ENCODE data around the gene SMYD3.

SMYD3 gene

DNA sequence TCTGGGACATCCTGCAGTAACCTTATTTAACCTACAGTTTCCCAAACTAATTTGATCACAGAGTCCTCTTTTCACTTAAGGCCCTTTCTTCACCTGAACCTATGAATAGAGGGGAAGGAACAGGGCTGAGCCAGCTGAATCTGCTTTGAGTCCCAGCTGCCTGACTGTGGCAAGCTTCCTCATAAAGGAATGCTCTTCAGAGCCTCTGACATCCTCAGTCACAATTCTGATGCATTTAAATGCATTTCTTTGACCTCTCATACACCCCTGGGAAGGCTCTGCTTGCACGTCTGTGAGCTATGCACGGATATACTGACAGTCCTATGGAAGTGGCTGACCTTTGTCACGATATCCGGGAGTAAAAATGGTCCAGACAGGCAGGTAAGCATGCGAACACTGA, 673.1 kb downstream of the SMYD3 start:
- TF ChIP-seq, protein P1, sequence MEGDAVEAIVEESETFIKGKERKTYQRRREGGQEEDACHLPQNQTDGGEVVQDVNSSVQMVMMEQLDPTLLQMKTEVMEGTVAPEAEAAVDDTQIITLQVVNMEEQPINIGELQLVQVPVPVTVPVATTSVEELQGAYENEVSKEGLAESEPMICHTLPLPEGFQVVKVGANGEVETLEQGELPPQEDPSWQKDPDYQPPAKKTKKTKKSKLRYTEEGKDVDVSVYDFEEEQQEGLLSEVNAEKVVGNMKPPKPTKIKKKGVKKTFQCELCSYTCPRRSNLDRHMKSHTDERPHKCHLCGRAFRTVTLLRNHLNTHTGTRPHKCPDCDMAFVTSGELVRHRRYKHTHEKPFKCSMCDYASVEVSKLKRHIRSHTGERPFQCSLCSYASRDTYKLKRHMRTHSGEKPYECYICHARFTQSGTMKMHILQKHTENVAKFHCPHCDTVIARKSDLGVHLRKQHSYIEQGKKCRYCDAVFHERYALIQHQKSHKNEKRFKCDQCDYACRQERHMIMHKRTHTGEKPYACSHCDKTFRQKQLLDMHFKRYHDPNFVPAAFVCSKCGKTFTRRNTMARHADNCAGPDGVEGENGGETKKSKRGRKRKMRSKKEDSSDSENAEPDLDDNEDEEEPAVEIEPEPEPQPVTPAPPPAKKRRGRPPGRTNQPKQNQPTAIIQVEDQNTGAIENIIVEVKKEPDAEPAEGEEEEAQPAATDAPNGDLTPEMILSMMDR (conservative IDR thresholded peaks at IDR 0.05; ENCODE audit: low read depth, low read length) = no peak
- no peak overlapping the region for H3K4me3 ChIP-seq (ENCODE audit: low read depth, low read length)
- DNase-seq (ENCODE audit: low read depth) = no peak

DNA sequence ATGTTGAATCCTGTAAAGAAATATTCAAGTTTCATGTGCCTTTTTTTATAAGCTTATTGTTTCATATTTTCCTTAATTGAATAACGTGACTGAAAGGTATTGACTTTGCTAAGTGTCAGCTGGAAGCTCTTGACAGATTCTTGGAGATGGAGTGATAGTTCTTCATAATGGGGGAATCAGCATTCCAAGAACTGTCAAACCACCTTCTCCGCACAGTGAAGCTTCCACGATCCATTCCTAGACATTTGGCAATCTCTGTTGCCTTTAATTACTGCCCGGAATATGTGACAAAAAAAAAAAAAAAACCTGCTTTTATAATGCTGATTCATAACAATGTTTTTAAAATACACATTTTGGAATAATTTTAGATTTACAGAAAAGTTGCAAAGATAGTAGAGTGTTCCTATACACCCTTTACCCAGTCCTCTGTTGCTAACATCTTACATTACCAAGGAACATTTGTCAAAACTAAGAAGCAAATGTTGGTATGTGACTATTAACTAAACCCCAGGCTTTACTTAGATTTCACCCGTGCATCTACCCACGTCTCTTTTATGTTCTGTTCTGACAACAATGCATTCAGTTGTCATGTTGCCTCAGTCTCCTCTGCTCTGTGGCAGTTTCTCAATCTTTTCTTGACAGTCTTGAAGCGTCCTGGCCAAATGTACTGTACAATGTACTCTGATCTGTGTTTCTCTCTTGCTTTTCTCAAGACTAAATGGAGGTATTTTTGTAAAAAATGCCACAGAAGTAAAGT, 674.1 kb downstream of the SMYD3 start:
- no peak overlapping the region for H3K4me3 ChIP-seq (ENCODE audit: low read depth, low read length)
- TF ChIP-seq, protein P1 (conservative IDR thresholded peaks at IDR 0.05; ENCODE audit: low read depth, low read length) = no peak
- DNase-seq (ENCODE audit: low read depth) = no peak

GRCh38 chr1:245831518-245831917, 675.6 kb downstream of the SMYD3 start:
- H3K4me3 ChIP-seq (ENCODE audit: low read depth, low read length) = no peak overlapping the region
- DNase-seq (ENCODE audit: low read depth) = no peak
- TF ChIP-seq, protein P1 (conservative IDR thresholded peaks at IDR 0.05; ENCODE audit: low read depth, low read length) = no peak

- H3K4me3 ChIP-seq (ENCODE audit: low read depth, low read length) = no peak overlapping the region
Measured at GRCh38 chr1:245829826-245830225, 677.3 kb downstream of the SMYD3 start.

GRCh38 chr1:245829194-245829593, 677.9 kb downstream of the SMYD3 start:
- no peak for DNase-seq (ENCODE audit: low read depth)
- no peak overlapping the region for H3K4me3 ChIP-seq (ENCODE audit: low read depth, low read length)
- TF ChIP-seq, protein P1 (conservative IDR thresholded peaks at IDR 0.05; ENCODE audit: low read depth, low read length) = no peak

More at GRCh38 chr1:245829826-245830225, 677.3 kb downstream of the SMYD3 start:
- no peak for DNase-seq (ENCODE audit: low read depth)
- TF ChIP-seq, protein P1 (conservative IDR thresholded peaks at IDR 0.05; ENCODE audit: low read depth, low read length) = no peak

DNA sequence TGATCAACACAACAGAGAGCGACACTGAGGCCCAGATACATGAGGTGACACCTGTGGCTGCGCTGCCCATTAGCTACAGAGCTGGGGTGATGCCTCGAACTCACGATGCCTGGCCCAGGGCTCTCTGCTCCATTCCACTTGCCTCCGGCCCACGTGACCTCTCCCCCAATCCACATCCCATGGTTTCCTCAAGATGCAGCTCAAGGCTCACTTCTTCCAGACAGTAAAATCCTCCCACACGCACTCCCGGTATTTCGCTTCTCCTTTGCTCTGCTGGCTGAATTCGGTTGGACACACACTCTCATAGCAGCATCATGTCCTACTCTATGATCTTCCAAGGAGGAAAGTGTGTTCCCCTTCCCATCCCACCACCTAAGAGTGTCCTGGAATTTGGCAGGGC, 679.8 kb downstream of the SMYD3 start:
- no peak overlapping the region for H3K4me3 ChIP-seq (ENCODE audit: low read depth, low read length)
- no peak for DNase-seq (ENCODE audit: low read depth)
- TF ChIP-seq, protein P1 (conservative IDR thresholded peaks at IDR 0.05; ENCODE audit: low read depth, low read length) = no peak
